GM12872 (cell line): Measurements from ENCODE around the gene XRCC5.
A peak's percentile ranks its signal among the peaks of the same experiment; 100 is the strongest.

Source experiments
- TF ChIP-seq, protein P1 (sequence below): IDR thresholded peaks from 3 replicates; pipeline ENCODE4 v1.5.1; 2011; ENCODE audit warnings: low read depth, mild to moderate bottlenecking, low read length, moderate library complexity; ENCODE audit not compliant: insufficient read depth

Gene XRCC5

GRCh38 chr2:216216951-216217903, 108.1 kb downstream of the XRCC5 start:
- TF ChIP-seq, protein P1, sequence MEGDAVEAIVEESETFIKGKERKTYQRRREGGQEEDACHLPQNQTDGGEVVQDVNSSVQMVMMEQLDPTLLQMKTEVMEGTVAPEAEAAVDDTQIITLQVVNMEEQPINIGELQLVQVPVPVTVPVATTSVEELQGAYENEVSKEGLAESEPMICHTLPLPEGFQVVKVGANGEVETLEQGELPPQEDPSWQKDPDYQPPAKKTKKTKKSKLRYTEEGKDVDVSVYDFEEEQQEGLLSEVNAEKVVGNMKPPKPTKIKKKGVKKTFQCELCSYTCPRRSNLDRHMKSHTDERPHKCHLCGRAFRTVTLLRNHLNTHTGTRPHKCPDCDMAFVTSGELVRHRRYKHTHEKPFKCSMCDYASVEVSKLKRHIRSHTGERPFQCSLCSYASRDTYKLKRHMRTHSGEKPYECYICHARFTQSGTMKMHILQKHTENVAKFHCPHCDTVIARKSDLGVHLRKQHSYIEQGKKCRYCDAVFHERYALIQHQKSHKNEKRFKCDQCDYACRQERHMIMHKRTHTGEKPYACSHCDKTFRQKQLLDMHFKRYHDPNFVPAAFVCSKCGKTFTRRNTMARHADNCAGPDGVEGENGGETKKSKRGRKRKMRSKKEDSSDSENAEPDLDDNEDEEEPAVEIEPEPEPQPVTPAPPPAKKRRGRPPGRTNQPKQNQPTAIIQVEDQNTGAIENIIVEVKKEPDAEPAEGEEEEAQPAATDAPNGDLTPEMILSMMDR: no peak

DNA sequence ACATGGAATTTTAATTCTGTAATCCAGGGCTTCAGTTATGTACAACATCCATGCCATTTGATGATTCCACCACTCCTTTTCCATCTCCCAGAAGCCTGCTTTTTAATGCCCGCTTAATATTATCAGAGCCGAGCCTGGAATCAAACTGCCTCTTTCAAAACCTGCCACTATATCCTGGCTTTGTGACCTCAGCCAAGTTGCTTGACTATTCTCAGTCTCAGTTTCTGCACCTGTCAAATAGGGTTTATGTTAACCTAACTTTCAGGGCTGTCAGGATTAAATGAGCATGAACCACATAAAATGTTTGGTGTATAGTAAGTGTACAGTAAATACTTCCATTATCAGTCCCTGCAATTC, 108.7 kb downstream of the XRCC5 start:
- TF ChIP-seq, protein P1: no peak

GRCh38 chr2:216219861-216220260, 110.7 kb downstream of the XRCC5 start:
- TF ChIP-seq, protein P1: no peak

DNA sequence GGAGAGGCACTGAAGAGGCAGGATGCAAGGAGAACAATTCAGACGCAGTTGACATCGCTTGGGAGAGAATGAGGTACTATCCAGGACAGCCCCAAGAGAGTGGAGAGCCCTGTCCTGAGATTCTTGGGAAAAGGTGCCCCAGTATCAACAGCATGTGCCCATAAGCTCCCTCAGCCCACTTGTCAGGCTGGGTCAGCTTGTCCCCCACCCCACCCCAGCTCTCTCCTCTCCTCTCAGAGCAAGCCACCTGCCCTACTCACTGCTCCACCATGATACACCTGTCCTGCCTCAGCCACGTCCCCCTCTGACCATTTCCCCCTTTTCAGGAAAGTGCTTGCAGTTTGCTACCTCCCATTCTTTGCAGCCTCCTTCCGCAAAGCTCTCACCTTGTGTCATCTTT, 111.8 kb downstream of the XRCC5 start:
- TF ChIP-seq, protein P1: no peak

DNA sequence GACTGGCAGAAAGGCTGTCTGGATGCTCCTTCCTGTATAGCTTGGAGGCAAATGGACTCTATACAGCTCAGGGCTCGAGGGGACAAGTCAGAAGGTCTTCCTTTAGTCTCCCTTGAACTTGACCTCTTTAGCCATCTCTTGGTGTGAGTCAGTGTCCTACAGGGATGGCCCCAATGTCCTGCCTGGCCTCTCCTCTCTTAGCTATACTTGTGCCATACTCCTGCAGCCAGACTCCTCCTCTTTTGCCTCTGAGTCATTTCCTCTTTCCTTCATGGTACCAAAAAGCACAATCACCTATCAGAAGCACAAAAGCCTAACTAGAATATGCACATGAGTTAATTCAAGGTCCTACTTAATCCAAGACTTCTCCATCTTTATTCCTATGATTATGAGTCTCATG, 112.7 kb downstream of the XRCC5 start:
- TF ChIP-seq, protein P1: no peak

DNA sequence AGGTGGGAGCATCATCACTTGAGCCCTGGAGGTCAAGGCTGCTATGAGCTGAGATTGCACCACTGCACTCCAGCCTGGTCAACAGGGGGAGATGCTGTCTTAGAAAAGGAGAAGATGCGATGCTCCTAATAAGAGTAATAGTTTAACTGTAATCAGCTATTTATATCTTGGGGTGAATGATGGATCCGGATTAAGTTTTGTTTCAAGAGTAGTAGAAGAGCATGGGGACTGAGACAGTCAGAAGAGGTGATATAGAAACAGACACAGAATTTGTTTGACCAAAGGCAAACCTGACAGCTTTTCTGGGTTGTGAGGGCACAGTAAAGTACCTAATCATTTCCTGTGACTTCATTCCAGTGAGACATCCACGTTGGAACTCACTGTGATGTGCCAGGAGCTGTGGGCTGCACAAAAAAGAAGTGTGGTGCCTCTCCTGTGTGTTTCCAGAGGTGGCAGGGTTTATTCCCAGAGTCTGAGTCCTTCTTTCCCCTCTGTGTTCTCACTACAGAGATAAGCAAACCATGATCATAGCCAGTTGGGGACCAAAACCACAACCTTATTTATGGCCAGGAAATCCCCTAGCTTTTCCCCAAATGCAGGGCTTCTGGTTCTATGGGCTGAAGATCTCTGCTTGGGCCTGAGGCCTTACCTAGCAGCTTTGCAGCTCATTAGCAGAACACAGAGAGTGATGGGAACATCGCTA, 113.7 kb downstream of the XRCC5 start:
- TF ChIP-seq, protein P1: peak; percentile 62

DNA sequence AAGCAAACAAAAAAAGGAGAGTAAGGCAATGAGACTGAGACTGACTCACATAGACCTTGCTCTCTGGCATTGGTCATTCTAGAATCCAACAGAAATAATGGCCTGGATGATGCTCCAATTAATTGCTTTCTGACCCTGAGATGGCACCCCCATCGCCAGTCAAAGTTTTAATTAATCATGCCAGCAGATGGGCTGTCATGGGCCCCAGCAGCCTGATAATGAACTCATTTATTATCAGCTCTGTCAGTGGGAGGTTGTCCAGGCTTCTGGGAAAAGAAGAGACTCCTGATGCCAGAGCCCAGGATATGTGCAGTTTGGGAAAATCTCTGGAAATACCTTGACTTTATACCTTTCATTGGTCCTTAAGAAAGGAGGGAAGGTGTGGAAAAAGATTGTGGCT, 115.2 kb downstream of the XRCC5 start:
- TF ChIP-seq, protein P1: no peak
